ENCODE data around the gene ADSL.

Gene ADSL

GRCh38 chr22:40328546-40329456 is 17.5 kb upstream of the ADSL start:
- no peak for DNase-seq

- DNase-seq: no peak
Observed at GRCh38 chr22:40329466-40329865, 16.8 kb upstream of the ADSL start.

- DNase-seq: no peak
Observed at GRCh38 chr22:40330086-40330485, 16.2 kb upstream of the ADSL start.

- no peak for DNase-seq
Observed at GRCh38 chr22:40330615-40331014, 15.7 kb upstream of the ADSL start.

GRCh38 chr22:40331706-40332105 is 14.6 kb upstream of the ADSL start:
- DNase-seq: no peak

GRCh38 chr22:40332319-40332781 is 13.9 kb upstream of the ADSL start:
- peak; percentile 41 for DNase-seq

GRCh38 chr22:40334060-40334459 is 12.2 kb upstream of the ADSL start:
- DNase-seq: peak; percentile 34

GRCh38 chr22:40334899-40335298 is 11.4 kb upstream of the ADSL start:
- DNase-seq: peak; percentile 39

GRCh38 chr22:40335358-40335757 is 10.9 kb upstream of the ADSL start:
- peak; percentile 21 for DNase-seq

- DNase-seq: no peak
Observed at GRCh38 chr22:40340044-40340443, 6.3 kb upstream of the ADSL start.

GRCh38 chr22:40341604-40342003 is 4.7 kb upstream of the ADSL start:
- no peak for DNase-seq

- DNase-seq: no peak
Observed at GRCh38 chr22:40342521-40342920, 3.8 kb upstream of the ADSL start.

GRCh38 chr22:40345271-40345670 is 1.0 kb upstream of the ADSL start:
- DNase-seq: peak; percentile 46

- peak; percentile 63 for DNase-seq
Observed at GRCh38 chr22:40345815-40346184, 500 bp upstream of the ADSL start.

GRCh38 chr22:40347300-40347699 is 1.0 kb downstream of the ADSL start:
- DNase-seq: no peak

GRCh38 chr22:40348025-40348658 is 1.8 kb downstream of the ADSL start:
- peak; percentile 78 for DNase-seq

GRCh38 chr22:40352763-40353162 is 6.5 kb downstream of the ADSL start:
- no peak for DNase-seq

- no peak for DNase-seq
Observed at GRCh38 chr22:40361100-40361499, 14.8 kb downstream of the ADSL start.

- DNase-seq: no peak
Observed at GRCh38 chr22:40363059-40363458, 16.8 kb downstream of the ADSL start.

GRCh38 chr22:40364431-40364830 is 18.1 kb downstream of the ADSL start:
- DNase-seq: no peak

- no peak for DNase-seq
Observed at GRCh38 chr22:40366068-40366467, 19.8 kb downstream of the ADSL start.

- DNase-seq: no peak
Observed at GRCh38 chr22:40367342-40367741, 21.0 kb downstream of the ADSL start.

GRCh38 chr22:40368016-40368415 is 21.7 kb downstream of the ADSL start:
- no peak for DNase-seq

- DNase-seq: no peak
Observed at GRCh38 chr22:40368836-40369235, 22.5 kb downstream of the ADSL start.

Data from activated CD4-positive, alpha-beta T cell treated with anti-CD3 and anti-CD28 coated beads, Interleukin-2, Interleukin-6, amounts not matched to agents 100 ng/mL and 50 ng/mL, durations not matched to agents 16 hours and 8 hours (primary cell).